Transverse colon (tissue), 3 donors: ENCODE measurements around the gene RSPO3.
"Not testable (repeated sequence)": the region's sequence is repeated elsewhere in the genome, so short reads cannot be mapped to it uniquely, and the experiment has no call there.

Source experiments
- POLR2A ChIP-seq: fragments of 450-650 bp; IDR thresholded peaks from one replicate; pipeline ENCODE4 v1.6.1; 2016; ENCODE audit warnings: antibody characterized with exemption, mild to moderate bottlenecking, moderate library complexity
- TF ChIP-seq, protein P1 (sequence below), 5 experiments: fragments of 200-600 bp in 3 of 5; fragments of 450-650 bp in 2 of 5; sonication (generic) in 3 of 5; IDR thresholded peaks; 1 replicate in 2 of 5; 2 replicates in 3 of 5; pipeline ENCODE4 v1.5.1; 2016 to 2017; ENCODE audit warnings: antibody characterized with exemption in 5 of 5, inconsistent platforms in 3 of 5, mild to moderate bottlenecking in 2 of 5, moderate library complexity in 1 of 5

DNA sequence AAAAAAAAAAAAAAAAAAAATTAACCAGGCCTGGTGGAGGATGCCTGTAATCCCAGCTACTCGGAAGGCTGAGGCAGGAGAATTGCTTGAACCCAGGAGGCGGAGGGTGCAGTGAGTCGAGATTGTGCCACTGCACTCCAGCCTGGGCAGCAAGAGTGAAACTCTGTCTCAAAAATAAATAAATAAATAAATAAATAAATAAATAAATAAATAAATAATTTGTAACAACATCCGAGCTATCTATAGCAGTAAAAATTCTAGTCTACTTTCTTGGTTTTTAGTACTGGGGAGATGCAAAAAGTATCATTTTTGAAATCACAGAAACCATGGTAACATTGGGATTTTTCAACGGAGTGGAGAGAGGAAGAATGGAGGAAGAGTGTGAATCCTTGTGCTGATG, 21.0 kb upstream of the RSPO3 start:
- not testable (repeated sequence) for TF ChIP-seq POLR2A
- TF ChIP-seq, protein P1, sequence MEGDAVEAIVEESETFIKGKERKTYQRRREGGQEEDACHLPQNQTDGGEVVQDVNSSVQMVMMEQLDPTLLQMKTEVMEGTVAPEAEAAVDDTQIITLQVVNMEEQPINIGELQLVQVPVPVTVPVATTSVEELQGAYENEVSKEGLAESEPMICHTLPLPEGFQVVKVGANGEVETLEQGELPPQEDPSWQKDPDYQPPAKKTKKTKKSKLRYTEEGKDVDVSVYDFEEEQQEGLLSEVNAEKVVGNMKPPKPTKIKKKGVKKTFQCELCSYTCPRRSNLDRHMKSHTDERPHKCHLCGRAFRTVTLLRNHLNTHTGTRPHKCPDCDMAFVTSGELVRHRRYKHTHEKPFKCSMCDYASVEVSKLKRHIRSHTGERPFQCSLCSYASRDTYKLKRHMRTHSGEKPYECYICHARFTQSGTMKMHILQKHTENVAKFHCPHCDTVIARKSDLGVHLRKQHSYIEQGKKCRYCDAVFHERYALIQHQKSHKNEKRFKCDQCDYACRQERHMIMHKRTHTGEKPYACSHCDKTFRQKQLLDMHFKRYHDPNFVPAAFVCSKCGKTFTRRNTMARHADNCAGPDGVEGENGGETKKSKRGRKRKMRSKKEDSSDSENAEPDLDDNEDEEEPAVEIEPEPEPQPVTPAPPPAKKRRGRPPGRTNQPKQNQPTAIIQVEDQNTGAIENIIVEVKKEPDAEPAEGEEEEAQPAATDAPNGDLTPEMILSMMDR (IDR thresholded peaks at IDR 0.05): not testable (repeated sequence)
